ENCODE measurements around the gene SLC22A7. TPM values are rescaled to one million over a fixed set of nuclear protein-coding genes. Genes with fewer than 3 reads are reported as not detected.
"Not testable (repeated sequence)": the region's sequence is repeated elsewhere in the genome, so short reads cannot be mapped to it uniquely, and the experiment has no call there.

Gene SLC22A7
- total RNA-seq, 1 experiment from 2014 or later: not detected

- Histone ChIP-seq H3F3A (ENCODE audit: low read length, unreplicated experiment) (no peaks in the 10 kb centered on the region), H3K4me3 (ENCODE audit: low read length) (no peak overlapping the region), H3K4me2 (ENCODE audit: low read length) (no peak overlapping the region), H3K27me3 (ENCODE audit: low read length) (no peaks in the 10 kb centered on the region), H3K27ac (ENCODE audit: low read length) (no peak overlapping the region), H3K9me2 (replicated peaks; ENCODE audit: low read length) (no peaks in the 10 kb centered on the region), H2AFZ (ENCODE audit: low read length) (no peak overlapping the region), H4K20me1 (ENCODE audit: low read length) (no peaks in the 10 kb centered on the region), H3K4me1 (ENCODE audit: insufficient read depth, low read length) (no peaks in the 10 kb centered on the region), H3K36me3 (ENCODE audit: low read depth, low read length) (peaks cover 9% of the 10 kb centered on the region; the same call in 1 of the 2 replicates), H3K79me2 (ENCODE audit: low read length) (no peaks in the 10 kb centered on the region), H3K9ac (ENCODE audit: low read length) (no peak overlapping the region), H3K9me3 (ENCODE audit: low read length) (no peaks in the 10 kb centered on the region)
- ChIA-PET CTCF (no interaction called here), POLR2A (ENCODE audit: unreplicated experiment) (interaction anchor here (0.6 kb wide), 1 partner anchor 77 kb away, joined by 9 read pairs; no protein-coding TSS in a partner anchor)
- DNase-seq: no peak
- no peak for ATAC-seq
- intact Hi-C loops (cut with micrococcal nuclease): no loop called here
- TF ChIP-seq EZH2 (IDR thresholded peaks at IDR 0.05; ENCODE audit: low read length, unreplicated experiment) (no peak), EZH2phosphoT487 (IDR thresholded peaks at IDR 0.05; ENCODE audit: borderline replicate concordance, low read length) (no peak), CTCF (conservative IDR thresholded peaks at IDR 0.05; ENCODE audit: low read depth, low read length) (no peak)
- no TSS peak for BruUV-seq (replicated peaks)
Measured at GRCh38 chr6:43336382-43336781, 38.3 kb downstream of the SLC22A7 start.

- ChIA-PET CTCF (no interaction called here), POLR2A (ENCODE audit: unreplicated experiment) (interaction anchor here (0.7 kb wide), 1 partner anchor 17 kb away, joined by 11 read pairs; no protein-coding TSS in a partner anchor)
- Histone ChIP-seq H3K36me3 (ENCODE audit: low read depth, low read length) (peaks cover 25% of the 10 kb centered on the region), H3K4me3 (ENCODE audit: low read length) (no peak overlapping the region), H2AFZ (ENCODE audit: low read length) (no peak overlapping the region), H4K20me1 (ENCODE audit: low read length) (no peaks in the 10 kb centered on the region), H3K27me3 (ENCODE audit: low read length) (no peaks in the 10 kb centered on the region), H3K4me2 (ENCODE audit: low read length) (no peak overlapping the region), H3K9ac (ENCODE audit: low read length) (no peak overlapping the region), H3K9me2 (replicated peaks; ENCODE audit: low read length) (no peaks in the 10 kb centered on the region), H3K4me1 (ENCODE audit: insufficient read depth, low read length) (no peaks in the 10 kb centered on the region), H3K9me3 (ENCODE audit: low read length) (no peaks in the 10 kb centered on the region), H3F3A (ENCODE audit: low read length, unreplicated experiment) (no peaks in the 10 kb centered on the region), H3K79me2 (ENCODE audit: low read length) (no peaks in the 10 kb centered on the region), H3K27ac (ENCODE audit: low read length) (no peak overlapping the region)
- no peak for TF ChIP-seq EZH2 (IDR thresholded peaks at IDR 0.05; ENCODE audit: low read length, unreplicated experiment)
- no peak for TF ChIP-seq CTCF (conservative IDR thresholded peaks at IDR 0.05; ENCODE audit: low read depth, low read length)
- no peak for TF ChIP-seq EZH2phosphoT487 (IDR thresholded peaks at IDR 0.05; ENCODE audit: borderline replicate concordance, low read length)
- BruUV-seq (replicated peaks): no TSS peak
- intact Hi-C loops (cut with micrococcal nuclease): no loop called here
- ATAC-seq (no peak), DNase-seq (no peak)
Measured at GRCh38 chr6:43338243-43338642, 40.2 kb downstream of the SLC22A7 start.

- CTCF ChIA-PET: no interaction called here
Measured at GRCh38 chr6:43339168-43339567, 41.1 kb downstream of the SLC22A7 start.

GRCh38 chr6:43346243-43346642, 48.2 kb downstream of the SLC22A7 start:
- H3K27me3 ChIP-seq (ENCODE audit: low read length); H3K4me3 ChIP-seq (ENCODE audit: low read length); H3K27ac ChIP-seq (ENCODE audit: low read length); H3F3A ChIP-seq (ENCODE audit: low read length, unreplicated experiment); intact Hi-C loops (cut with micrococcal nuclease); H3K4me1 ChIP-seq (ENCODE audit: insufficient read depth, low read length); DNase-seq; H3K4me2 ChIP-seq (ENCODE audit: low read length); H3K79me2 ChIP-seq (ENCODE audit: low read length); ATAC-seq; H3K9me3 ChIP-seq (ENCODE audit: low read length); POLR2A ChIA-PET (ENCODE audit: unreplicated experiment); H4K20me1 ChIP-seq (ENCODE audit: low read length); H2AFZ ChIP-seq (ENCODE audit: low read length); H3K9me2 ChIP-seq (replicated peaks; ENCODE audit: low read length); H3K9ac ChIP-seq (ENCODE audit: low read length); CTCF ChIA-PET; BruUV-seq (replicated peaks): not testable (repeated sequence)
- H3K36me3 ChIP-seq (ENCODE audit: low read depth, low read length): peaks cover 22% of the 10 kb centered on the region

More at GRCh38 chr6:43339168-43339567, 41.1 kb downstream of the SLC22A7 start:
- no peak overlapping the region for H3K9ac ChIP-seq (ENCODE audit: low read length)
- H3K79me2 ChIP-seq (ENCODE audit: low read length): no peaks in the 10 kb centered on the region
- peaks cover 27% of the 10 kb centered on the region for H3K36me3 ChIP-seq (ENCODE audit: low read depth, low read length)
- no peaks in the 10 kb centered on the region for H4K20me1 ChIP-seq (ENCODE audit: low read length)
- no peaks in the 10 kb centered on the region for H3K27me3 ChIP-seq (ENCODE audit: low read length)
- no peak for ATAC-seq
- H3K9me3 ChIP-seq (ENCODE audit: low read length): no peaks in the 10 kb centered on the region
- no peaks in the 10 kb centered on the region for H3K9me2 ChIP-seq (replicated peaks; ENCODE audit: low read length)
- BruUV-seq (replicated peaks): no TSS peak
- H3K4me3 ChIP-seq (ENCODE audit: low read length): no peak overlapping the region
- no peak overlapping the region for H2AFZ ChIP-seq (ENCODE audit: low read length)
- H3K4me2 ChIP-seq (ENCODE audit: low read length): no peak overlapping the region
- DNase-seq: no peak
- no peaks in the 10 kb centered on the region for H3F3A ChIP-seq (ENCODE audit: low read length, unreplicated experiment)
- H3K4me1 ChIP-seq (ENCODE audit: insufficient read depth, low read length): no peaks in the 10 kb centered on the region
- intact Hi-C loops (cut with micrococcal nuclease): no loop called here
- TF ChIP-seq EZH2phosphoT487 (IDR thresholded peaks at IDR 0.05; ENCODE audit: borderline replicate concordance, low read length): no peak
- no peak for TF ChIP-seq EZH2 (IDR thresholded peaks at IDR 0.05; ENCODE audit: low read length, unreplicated experiment)
- TF ChIP-seq CTCF (conservative IDR thresholded peaks at IDR 0.05; ENCODE audit: low read depth, low read length): no peak
- H3K27ac ChIP-seq (ENCODE audit: low read length): no peak overlapping the region
- POLR2A ChIA-PET (ENCODE audit: unreplicated experiment): no interaction called here
